ENCODE data around the gene ZNF554. TPM values are rescaled to one million over a fixed set of nuclear protein-coding genes. Genes with fewer than 3 reads are reported as not detected.

ZNF554 gene
- polyA plus RNA-seq, 2 of the 4 experiments (the other 2 are of a cell fraction) = 0.54 to 0.65 TPM

GRCh38 chr19:2800506-2800905 is 19.2 kb upstream of the ZNF554 start:
- FAIRE-seq = no peak
- no peak for DNase-seq (ENCODE audit: low read depth in 1 of 2, low spot score in 1 of 2)
- H3K9me3 ChIP-seq = no peaks in the 10 kb centered on the region
- H3K27ac ChIP-seq = no peak overlapping the region
- WGBS (ENCODE audit: missing lambda C conversion rate) = 98% methylated on average over 13 of the region's 22 CpGs
- no peak overlapping the region for H3K4me3 ChIP-seq
- ATAC-seq = no peak
- CTCF ChIA-PET = interaction anchor here (1.3 kb wide), 1 partner anchor 10 kb away, joined by 3 read pairs; no protein-coding TSS in a partner anchor
- no peak overlapping the region for H3K4me2 ChIP-seq
- POLR2A ChIA-PET = no interaction called here
- TF ChIP-seq SMC3 (IDR thresholded peaks at IDR 0.05) (no peak), E2F6 (IDR thresholded peaks at IDR 0.05; ENCODE audit: borderline replicate concordance, low read depth) (no peak)
- H3K4me1 ChIP-seq = no peaks in the 10 kb centered on the region

- ATAC-seq (no peak), FAIRE-seq (no peak), DNase-seq (ENCODE audit: low read depth in 1 of 2, low spot score in 1 of 2) (no peak)
- 96% methylated on average over 11 of the region's 17 CpGs for WGBS (ENCODE audit: missing lambda C conversion rate)
- CTCF ChIA-PET = no interaction called here
- TF ChIP-seq MAFK (IDR thresholded peaks at IDR 0.05; ENCODE audit: partially characterized antibody) = no peak
- no peak for TF ChIP-seq MAX (IDR thresholded peaks at IDR 0.05)
- no peak for TF ChIP-seq HES2 (IDR thresholded peaks at IDR 0.05)
- POLR2A ChIA-PET = no interaction called here
- no peak overlapping the region for H3K4me3 ChIP-seq
- H3K4me1 ChIP-seq = no peaks in the 10 kb centered on the region
- no peak overlapping the region for H3K27ac ChIP-seq
- H3K9me3 ChIP-seq = no peaks in the 10 kb centered on the region
- H3K4me2 ChIP-seq = no peak overlapping the region
Observed at GRCh38 chr19:2802826-2803225, 16.8 kb upstream of the ZNF554 start.

GRCh38 chr19:2803486-2804155 is 16.0 kb upstream of the ZNF554 start:
- TF ChIP-seq MAFK (IDR thresholded peaks at IDR 0.05; ENCODE audit: partially characterized antibody) (no peak), TP53 (CRISPR knock-in tag; IDR thresholded peaks at IDR 0.05) (no peak), POLR2A (IDR thresholded peaks at IDR 0.05; ENCODE audit: low read length) (no peak), MAX (IDR thresholded peaks at IDR 0.05) (no peak), ATOH8 (CRISPR knock-in tag; IDR thresholded peaks at IDR 0.05; ENCODE audit: low read depth) (no peak), NFE2L2 (conservative IDR thresholded peaks at IDR 0.05; ENCODE audit: low read length) (no peak), CBX8 (IDR thresholded peaks at IDR 0.05) (no peak), FOXS1 (CRISPR knock-in tag; IDR thresholded peaks at IDR 0.05) (no peak), HOXB13 (CRISPR knock-in tag; IDR thresholded peaks at IDR 0.05; ENCODE audit: low read depth) (no peak), HES2 (IDR thresholded peaks at IDR 0.05) (no peak), KDM1A (IDR thresholded peaks at IDR 0.05; ENCODE audit: low read depth) (no peak), CTCF (IDR thresholded peaks at IDR 0.05) (no peak), SMC3 (IDR thresholded peaks at IDR 0.05) (no peak)
- WGBS (ENCODE audit: missing lambda C conversion rate) = 88% methylated on average over 28 of the region's 29 CpGs
- Histone ChIP-seq H3K9me3 (no peaks in the 10 kb centered on the region), H3K27ac (no peak overlapping the region), H3K4me3 (no peak overlapping the region), H3K4me1 (no peaks in the 10 kb centered on the region), H3K4me2 (no peak overlapping the region)
- ChIA-PET CTCF (no interaction called here), POLR2A (no interaction called here)
- FAIRE-seq (no peak), ATAC-seq (no peak), DNase-seq (ENCODE audit: low read depth in 1 of 2, low spot score in 1 of 2) (no peak)
